Measurements from ENCODE around the gene ARHGAP4.

GRCh38 chrX:153955228-153955732 lies 29.2 kb upstream of the ARHGAP4 start:
- TF ChIP-seq CTCF (conservative IDR thresholded peaks at IDR 0.05; ENCODE audit: low read depth, low read length), result no peak
- TF ChIP-seq POLR2A (IDR thresholded peaks at IDR 0.05; ENCODE audit: low read depth, low read length), result no peak
- TF ChIP-seq SMC3 (IDR thresholded peaks at IDR 0.05; ENCODE audit: low read depth, low read length), result no peak
- TF ChIP-seq NFE2L2 (IDR thresholded peaks at IDR 0.05; ENCODE audit: low read depth, low read length), result no peak

All from IMR-90 (cell line).